ENCODE results near the gene NKTR. TPM values are rescaled to one million over a fixed set of nuclear protein-coding genes. Genes with fewer than 3 reads are reported as not detected.

NKTR gene
- total RNA-seq, 2 experiments from 2014 or later, result 90.2 to 154 TPM

DNA sequence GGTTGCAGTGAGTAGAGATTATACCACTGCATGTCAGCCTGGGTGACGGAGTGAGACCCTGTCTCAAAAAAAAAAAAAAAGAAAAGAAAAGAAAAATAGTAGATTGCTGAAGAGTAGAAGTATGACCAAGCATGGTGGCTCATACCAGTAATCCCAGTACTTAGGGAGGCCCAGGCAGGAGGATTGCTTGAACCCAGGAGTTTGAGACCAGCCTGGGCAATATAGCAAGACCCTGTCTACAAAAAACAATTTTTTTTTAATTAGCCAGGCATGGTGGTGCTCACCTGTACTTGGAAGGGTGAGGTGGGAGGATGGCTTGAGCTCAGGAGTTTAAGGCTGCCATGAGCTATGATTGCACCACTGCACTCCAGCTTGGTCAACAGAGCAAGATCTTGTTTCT, 2.5 kb downstream of the NKTR start:
- H3K27ac ChIP-seq (ENCODE audit: low read depth, low read length, poor library complexity, severe bottlenecking), result no peak overlapping the region
- no peak for DNase-seq (ENCODE audit: low spot score)
- H3K9me3 ChIP-seq (ENCODE audit: low read length), result no peaks in the 10 kb centered on the region
- no peak overlapping the region for H2AFZ ChIP-seq (ENCODE audit: low read length)
- BruUV-seq (replicated peaks), result no TSS peak
- peak overlapping the region; percentile 88 for H3K4me2 ChIP-seq (ENCODE audit: low read length)
- peaks cover 38% of the 10 kb centered on the region for H4K20me1 ChIP-seq (ENCODE audit: insufficient read depth, low read length)
- TF ChIP-seq, protein P1, sequence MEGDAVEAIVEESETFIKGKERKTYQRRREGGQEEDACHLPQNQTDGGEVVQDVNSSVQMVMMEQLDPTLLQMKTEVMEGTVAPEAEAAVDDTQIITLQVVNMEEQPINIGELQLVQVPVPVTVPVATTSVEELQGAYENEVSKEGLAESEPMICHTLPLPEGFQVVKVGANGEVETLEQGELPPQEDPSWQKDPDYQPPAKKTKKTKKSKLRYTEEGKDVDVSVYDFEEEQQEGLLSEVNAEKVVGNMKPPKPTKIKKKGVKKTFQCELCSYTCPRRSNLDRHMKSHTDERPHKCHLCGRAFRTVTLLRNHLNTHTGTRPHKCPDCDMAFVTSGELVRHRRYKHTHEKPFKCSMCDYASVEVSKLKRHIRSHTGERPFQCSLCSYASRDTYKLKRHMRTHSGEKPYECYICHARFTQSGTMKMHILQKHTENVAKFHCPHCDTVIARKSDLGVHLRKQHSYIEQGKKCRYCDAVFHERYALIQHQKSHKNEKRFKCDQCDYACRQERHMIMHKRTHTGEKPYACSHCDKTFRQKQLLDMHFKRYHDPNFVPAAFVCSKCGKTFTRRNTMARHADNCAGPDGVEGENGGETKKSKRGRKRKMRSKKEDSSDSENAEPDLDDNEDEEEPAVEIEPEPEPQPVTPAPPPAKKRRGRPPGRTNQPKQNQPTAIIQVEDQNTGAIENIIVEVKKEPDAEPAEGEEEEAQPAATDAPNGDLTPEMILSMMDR (conservative IDR thresholded peaks at IDR 0.05; ENCODE audit: low read length), result no peak
- no peak for TF ChIP-seq EZH2phosphoT487 (IDR thresholded peaks at IDR 0.05; ENCODE audit: borderline replicate concordance, low read depth, low read length)
- ChIA-PET POLR2A (interaction anchor here (0.6 to 3.8 kb wide), 14 partner anchors 9 to 1316 kb away, joined by 3 to 33 read pairs (median 4); partner anchors contain the start of genes SEC22C and SS18L2), CTCF (ENCODE audit: unreplicated experiment) (interaction anchor here (1.5 kb wide), 1 partner anchor 8 kb away, joined by 4 read pairs; no protein-coding TSS in a partner anchor)
- peaks cover 76% of the 10 kb centered on the region for H3K79me2 ChIP-seq (ENCODE audit: insufficient read depth, low read depth, low read length)
- H3K36me3 ChIP-seq (ENCODE audit: insufficient read depth, low read length), result peaks cover 55% of the 10 kb centered on the region
- intact Hi-C loops (cut with micrococcal nuclease; ENCODE audit: unreplicated experiment), result no loop called here
- peaks cover 39% of the 10 kb centered on the region for H3K4me1 ChIP-seq (ENCODE audit: insufficient read depth, low read length, poor library complexity, severe bottlenecking)
- H3K4me3 ChIP-seq (ENCODE audit: low read depth, low read length, poor library complexity, severe bottlenecking), result peak overlapping the region; percentile 78
- H3K9me2 ChIP-seq (ENCODE audit: insufficient read depth, low read length), result no peaks in the 10 kb centered on the region

- H3K36me3 ChIP-seq (ENCODE audit: insufficient read depth, low read length), result peaks cover 79% of the 10 kb centered on the region
- DNase-seq (ENCODE audit: low spot score), result no peak
- no peak overlapping the region for H3K27ac ChIP-seq (ENCODE audit: low read depth, low read length, poor library complexity, severe bottlenecking)
- no peak for TF ChIP-seq EZH2phosphoT487 (IDR thresholded peaks at IDR 0.05; ENCODE audit: borderline replicate concordance, low read depth, low read length)
- TF ChIP-seq, protein P1 (conservative IDR thresholded peaks at IDR 0.05; ENCODE audit: low read length), result no peak
- peaks cover 45% of the 10 kb centered on the region for H3K4me1 ChIP-seq (ENCODE audit: insufficient read depth, low read length, poor library complexity, severe bottlenecking)
- POLR2A ChIA-PET, result interaction anchor here (0.5 to 1.2 kb wide), 6 partner anchors 8 to 644 kb away, joined by 3 to 4 read pairs (median 3); partner anchors contain the start of gene ULK4
- H3K9me3 ChIP-seq (ENCODE audit: low read length), result no peaks in the 10 kb centered on the region
- no peaks in the 10 kb centered on the region for H3K9me2 ChIP-seq (ENCODE audit: insufficient read depth, low read length)
- peak overlapping the region; percentile 88 for H3K4me2 ChIP-seq (ENCODE audit: low read length)
- no TSS peak for BruUV-seq (replicated peaks)
- intact Hi-C loops (cut with micrococcal nuclease; ENCODE audit: unreplicated experiment), result no loop called here
- H4K20me1 ChIP-seq (ENCODE audit: insufficient read depth, low read length), result peaks cover 38% of the 10 kb centered on the region
- CTCF ChIA-PET (ENCODE audit: unreplicated experiment), result no interaction called here
- H3K79me2 ChIP-seq (ENCODE audit: insufficient read depth, low read depth, low read length), result peaks cover 98% of the 10 kb centered on the region
- no peak overlapping the region for H2AFZ ChIP-seq (ENCODE audit: low read length)
- H3K4me3 ChIP-seq (ENCODE audit: low read depth, low read length, poor library complexity, severe bottlenecking), result no peak overlapping the region
Measured at GRCh38 chr3:42605546-42606173, 5.2 kb downstream of the NKTR start.

GRCh38 chr3:42608581-42608980, 8.1 kb downstream of the NKTR start:
- DNase-seq (ENCODE audit: low spot score), result no peak
- no peak overlapping the region for H2AFZ ChIP-seq (ENCODE audit: low read length)
- CTCF ChIA-PET (ENCODE audit: unreplicated experiment), result no interaction called here
- H3K36me3 ChIP-seq (ENCODE audit: insufficient read depth, low read length), result peaks cover 92% of the 10 kb centered on the region
- no peaks in the 10 kb centered on the region for H3K9me2 ChIP-seq (ENCODE audit: insufficient read depth, low read length)
- TF ChIP-seq EZH2phosphoT487 (IDR thresholded peaks at IDR 0.05; ENCODE audit: borderline replicate concordance, low read depth, low read length), result no peak
- TF ChIP-seq, protein P1 (conservative IDR thresholded peaks at IDR 0.05; ENCODE audit: low read length), result no peak
- H3K79me2 ChIP-seq (ENCODE audit: insufficient read depth, low read depth, low read length), result peaks cover 100% of the 10 kb centered on the region
- H4K20me1 ChIP-seq (ENCODE audit: insufficient read depth, low read length), result peaks cover 32% of the 10 kb centered on the region; the same call in 1 of the 2 replicates
- no peak overlapping the region for H3K27ac ChIP-seq (ENCODE audit: low read depth, low read length, poor library complexity, severe bottlenecking)
- intact Hi-C loops (cut with micrococcal nuclease; ENCODE audit: unreplicated experiment), result no loop called here
- H3K4me3 ChIP-seq (ENCODE audit: low read depth, low read length, poor library complexity, severe bottlenecking), result no peak overlapping the region
- peaks cover 59% of the 10 kb centered on the region for H3K4me1 ChIP-seq (ENCODE audit: insufficient read depth, low read length, poor library complexity, severe bottlenecking)
- no peak overlapping the region for H3K4me2 ChIP-seq (ENCODE audit: low read length)
- H3K9me3 ChIP-seq (ENCODE audit: low read length), result no peaks in the 10 kb centered on the region
- POLR2A ChIA-PET, result no interaction called here
- no TSS peak for BruUV-seq (replicated peaks)
